ENCODE data around the gene CHST2.

- TF ChIP-seq, protein P1, sequence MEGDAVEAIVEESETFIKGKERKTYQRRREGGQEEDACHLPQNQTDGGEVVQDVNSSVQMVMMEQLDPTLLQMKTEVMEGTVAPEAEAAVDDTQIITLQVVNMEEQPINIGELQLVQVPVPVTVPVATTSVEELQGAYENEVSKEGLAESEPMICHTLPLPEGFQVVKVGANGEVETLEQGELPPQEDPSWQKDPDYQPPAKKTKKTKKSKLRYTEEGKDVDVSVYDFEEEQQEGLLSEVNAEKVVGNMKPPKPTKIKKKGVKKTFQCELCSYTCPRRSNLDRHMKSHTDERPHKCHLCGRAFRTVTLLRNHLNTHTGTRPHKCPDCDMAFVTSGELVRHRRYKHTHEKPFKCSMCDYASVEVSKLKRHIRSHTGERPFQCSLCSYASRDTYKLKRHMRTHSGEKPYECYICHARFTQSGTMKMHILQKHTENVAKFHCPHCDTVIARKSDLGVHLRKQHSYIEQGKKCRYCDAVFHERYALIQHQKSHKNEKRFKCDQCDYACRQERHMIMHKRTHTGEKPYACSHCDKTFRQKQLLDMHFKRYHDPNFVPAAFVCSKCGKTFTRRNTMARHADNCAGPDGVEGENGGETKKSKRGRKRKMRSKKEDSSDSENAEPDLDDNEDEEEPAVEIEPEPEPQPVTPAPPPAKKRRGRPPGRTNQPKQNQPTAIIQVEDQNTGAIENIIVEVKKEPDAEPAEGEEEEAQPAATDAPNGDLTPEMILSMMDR (IDR thresholded peaks at IDR 0.05; ENCODE audit: low read depth, low read length, missing input control) = no peak
- TF ChIP-seq MAX (IDR thresholded peaks at IDR 0.05) = no peak
- no peak for TF ChIP-seq EGR1 (IDR thresholded peaks at IDR 0.05; ENCODE audit: low read depth in 2 of 2)
- TF ChIP-seq JUND (IDR thresholded peaks at IDR 0.05) = no peak
- TF ChIP-seq, protein P2, sequence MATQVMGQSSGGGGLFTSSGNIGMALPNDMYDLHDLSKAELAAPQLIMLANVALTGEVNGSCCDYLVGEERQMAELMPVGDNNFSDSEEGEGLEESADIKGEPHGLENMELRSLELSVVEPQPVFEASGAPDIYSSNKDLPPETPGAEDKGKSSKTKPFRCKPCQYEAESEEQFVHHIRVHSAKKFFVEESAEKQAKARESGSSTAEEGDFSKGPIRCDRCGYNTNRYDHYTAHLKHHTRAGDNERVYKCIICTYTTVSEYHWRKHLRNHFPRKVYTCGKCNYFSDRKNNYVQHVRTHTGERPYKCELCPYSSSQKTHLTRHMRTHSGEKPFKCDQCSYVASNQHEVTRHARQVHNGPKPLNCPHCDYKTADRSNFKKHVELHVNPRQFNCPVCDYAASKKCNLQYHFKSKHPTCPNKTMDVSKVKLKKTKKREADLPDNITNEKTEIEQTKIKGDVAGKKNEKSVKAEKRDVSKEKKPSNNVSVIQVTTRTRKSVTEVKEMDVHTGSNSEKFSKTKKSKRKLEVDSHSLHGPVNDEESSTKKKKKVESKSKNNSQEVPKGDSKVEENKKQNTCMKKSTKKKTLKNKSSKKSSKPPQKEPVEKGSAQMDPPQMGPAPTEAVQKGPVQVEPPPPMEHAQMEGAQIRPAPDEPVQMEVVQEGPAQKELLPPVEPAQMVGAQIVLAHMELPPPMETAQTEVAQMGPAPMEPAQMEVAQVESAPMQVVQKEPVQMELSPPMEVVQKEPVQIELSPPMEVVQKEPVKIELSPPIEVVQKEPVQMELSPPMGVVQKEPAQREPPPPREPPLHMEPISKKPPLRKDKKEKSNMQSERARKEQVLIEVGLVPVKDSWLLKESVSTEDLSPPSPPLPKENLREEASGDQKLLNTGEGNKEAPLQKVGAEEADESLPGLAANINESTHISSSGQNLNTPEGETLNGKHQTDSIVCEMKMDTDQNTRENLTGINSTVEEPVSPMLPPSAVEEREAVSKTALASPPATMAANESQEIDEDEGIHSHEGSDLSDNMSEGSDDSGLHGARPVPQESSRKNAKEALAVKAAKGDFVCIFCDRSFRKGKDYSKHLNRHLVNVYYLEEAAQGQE (IDR thresholded peaks at IDR 0.05) = no peak
- TF ChIP-seq HNF4G (IDR thresholded peaks at IDR 0.05) = no peak
- TF ChIP-seq ATF3 (IDR thresholded peaks at IDR 0.05) = no peak
- no peak for TF ChIP-seq RAD21 (IDR thresholded peaks at IDR 0.05)
- no peak for TF ChIP-seq FOXA1 (IDR thresholded peaks at IDR 0.05)
- no peak for TF ChIP-seq YY1 (IDR thresholded peaks at IDR 0.05)
- TF ChIP-seq GABPA (IDR thresholded peaks at IDR 0.05 in 1 of 2, conservative IDR thresholded peaks at IDR 0.05 in 1 of 2) = no peak
- no peak for TF ChIP-seq RXRA (IDR thresholded peaks at IDR 0.05)
- TF ChIP-seq TAF1 (conservative IDR thresholded peaks at IDR 0.05) = no peak
Measured at GRCh38 chr3:143088835-143089234, 30.7 kb upstream of the CHST2 start.

All from liver (tissue), 3 donors.